ENCODE results near the gene PITRM1.

The PITRM1 gene

GRCh38 chr10:3122486-3123205, 49.9 kb downstream of the PITRM1 start:
- Histone ChIP-seq H3K27ac (replicated peaks) (no peak overlapping the region), H3K4me3 (replicated peaks; ENCODE audit: insufficient read depth, low read length) (no peak overlapping the region), H3K27me3 (ENCODE audit: insufficient read depth, poor library complexity, severe bottlenecking) (no peaks in the 10 kb centered on the region)
- DNase-seq (ENCODE audit: low read depth in 1 of 2, low spot score in 1 of 2): no peak
- TF ChIP-seq POLR2AphosphoS5 (IDR thresholded peaks at IDR 0.05; ENCODE audit: low read depth) (no peak), GABPA (IDR thresholded peaks at IDR 0.05; ENCODE audit: low read depth) (no peak), REST (IDR thresholded peaks at IDR 0.05; ENCODE audit: insufficient replicate concordance, low read depth) (no peak), CTCF (IDR thresholded peaks at IDR 0.05; ENCODE audit: insufficient read depth, low read length) (no peak), SPI1 (IDR thresholded peaks at IDR 0.05; ENCODE audit: borderline replicate concordance, low read depth) (no peak)

GRCh38 chr10:3122034-3122433, 50.5 kb downstream of the PITRM1 start:
- Histone ChIP-seq H3K27me3 (ENCODE audit: insufficient read depth, poor library complexity, severe bottlenecking) (no peaks in the 10 kb centered on the region), H3K4me3 (replicated peaks; ENCODE audit: insufficient read depth, low read length) (no peak overlapping the region), H3K27ac (replicated peaks) (no peak overlapping the region)
- no peak for DNase-seq (ENCODE audit: low read depth in 1 of 2, low spot score in 1 of 2)
- TF ChIP-seq GABPA (IDR thresholded peaks at IDR 0.05; ENCODE audit: low read depth): no peak
- no peak for TF ChIP-seq REST (IDR thresholded peaks at IDR 0.05; ENCODE audit: insufficient replicate concordance, low read depth)
- no peak for TF ChIP-seq SPI1 (IDR thresholded peaks at IDR 0.05; ENCODE audit: borderline replicate concordance, low read depth)
- no peak for TF ChIP-seq CTCF (IDR thresholded peaks at IDR 0.05; ENCODE audit: insufficient read depth, low read length)
- no peak for TF ChIP-seq POLR2AphosphoS5 (IDR thresholded peaks at IDR 0.05; ENCODE audit: low read depth)

- DNase-seq (ENCODE audit: low read depth in 1 of 2, low spot score in 1 of 2): no peak
- Histone ChIP-seq H3K4me3 (replicated peaks; ENCODE audit: insufficient read depth, low read length) (no peak overlapping the region), H3K27me3 (ENCODE audit: insufficient read depth, poor library complexity, severe bottlenecking) (no peaks in the 10 kb centered on the region), H3K27ac (replicated peaks) (no peak overlapping the region)
- TF ChIP-seq POLR2AphosphoS5 (IDR thresholded peaks at IDR 0.05; ENCODE audit: low read depth) (no peak), CTCF (IDR thresholded peaks at IDR 0.05; ENCODE audit: insufficient read depth, low read length) (no peak), SPI1 (IDR thresholded peaks at IDR 0.05; ENCODE audit: borderline replicate concordance, low read depth) (no peak), REST (IDR thresholded peaks at IDR 0.05; ENCODE audit: insufficient replicate concordance, low read depth) (no peak), GABPA (IDR thresholded peaks at IDR 0.05; ENCODE audit: low read depth) (no peak)
Observed at GRCh38 chr10:3119796-3120459, 52.7 kb downstream of the PITRM1 start.
